RPMI7951 (cell line): ENCODE data around the gene FOXA1. TPM values are rescaled to one million over a fixed set of nuclear protein-coding genes. Genes with fewer than 3 reads are reported as not detected.

Experiments
- DNase-seq: peaks from one replicate; pipeline ENCODE4 v3.0.0-alpha.2; 2012; ENCODE audit warnings: low read depth
- total RNA-seq: library from RNA; depleted of rRNA; stranded (reverse); fragments of >200 nt; shearing (Covaris generic); gene quantifications from 2 replicates; pipeline ENCODE4 v1.2.3, GENCODE V29; 2014; rRNA removed

The FOXA1 gene
- total RNA-seq = not detected in 2 replicates

- peak; percentile 17 for DNase-seq
Observed at GRCh38 chr14:37594971-37595808, at the start of gene FOXA1, which contains the start of gene TTC6. FOXA1 (minus strand) TSS chr14:37595249; CDS start chr14:37594972, 277 bp downstream. TTC6 (plus strand) TSS chr14:37595629; CDS start chr14:37622065, 26,436 bp downstream.

- DNase-seq = no peak
Observed at GRCh38 chr14:37643701-37644100, 48.7 kb upstream of the FOXA1 start.

- no peak for DNase-seq
Observed at GRCh38 chr14:37642125-37642524, 47.1 kb upstream of the FOXA1 start.

- no peak for DNase-seq
Observed at GRCh38 chr14:37641117-37641516, 46.1 kb upstream of the FOXA1 start.

GRCh38 chr14:37638599-37638998 is 43.5 kb upstream of the FOXA1 start:
- DNase-seq = no peak

GRCh38 chr14:37637341-37637740 is 42.3 kb upstream of the FOXA1 start:
- no peak for DNase-seq

- no peak for DNase-seq
Observed at GRCh38 chr14:37625597-37626595, 30.8 kb upstream of the FOXA1 start.

- no peak for DNase-seq
Observed at GRCh38 chr14:37623971-37624370, 28.9 kb upstream of the FOXA1 start.

- peak; percentile 45 for DNase-seq
Observed at GRCh38 chr14:37623426-37623951, 28.4 kb upstream of the FOXA1 start.

GRCh38 chr14:37622231-37622923 is 27.3 kb upstream of the FOXA1 start:
- no peak for DNase-seq

GRCh38 chr14:37620856-37621255 is 25.8 kb upstream of the FOXA1 start:
- no peak for DNase-seq

- no peak for DNase-seq
Observed at GRCh38 chr14:37618498-37619028, 23.5 kb upstream of the FOXA1 start.

- DNase-seq = no peak
Observed at GRCh38 chr14:37617864-37618365, 22.9 kb upstream of the FOXA1 start.

GRCh38 chr14:37616853-37617252 is 21.8 kb upstream of the FOXA1 start:
- no peak for DNase-seq

GRCh38 chr14:37615582-37616289 is 20.7 kb upstream of the FOXA1 start:
- DNase-seq = no peak

GRCh38 chr14:37610945-37611523 is 16.0 kb upstream of the FOXA1 start:
- no peak for DNase-seq

- DNase-seq = no peak
Observed at GRCh38 chr14:37608649-37609048, 13.6 kb upstream of the FOXA1 start.

- no peak for DNase-seq
Observed at GRCh38 chr14:37606678-37607077, 11.6 kb upstream of the FOXA1 start.

GRCh38 chr14:37603688-37604251 is 8.7 kb upstream of the FOXA1 start:
- no peak for DNase-seq
